Body of pancreas (tissue), 4 donors: ENCODE measurements around the gene HEPHL1. TPM values are rescaled to one million over a fixed set of nuclear protein-coding genes. Genes with fewer than 3 reads are reported as not detected.

Experiments used
- ATAC-seq: fragments of 150-250 bp; one replicate; pipeline ENCODE4 v1.9.1; 2016
- DNase-seq, 4 donors: peaks; one replicate each; pipeline ENCODE4 v3.0.0-alpha.2; 2019
- H3K27ac ChIP-seq, 4 donors: fragments of 200-600 bp; sonication (generic); 1 replicate in 3 of 4; 2 replicates in 1 of 4; pipeline versions ENCODE4 v1.5.1 to v1.6.1; 2016 to 2019; ENCODE audit warnings: mild to moderate bottlenecking in 1 of 4, mixed read lengths in 1 of 4, moderate library complexity in 1 of 4
- H3K27me3 ChIP-seq, 2 donors: fragments of 200-600 bp; sonication (generic); one replicate each; pipeline ENCODE4 v1.6.0; 2016; ENCODE audit warnings: mild to moderate bottlenecking in 1 of 2
- H3K36me3 ChIP-seq, 2 donors: fragments of 200-600 bp; sonication (generic); replicated peaks in 1 of 2; 2 replicates each; pipeline ENCODE4 v1.5.1; 2016; ENCODE audit warnings: low read depth in 2 of 2; ENCODE audit not compliant: insufficient read depth in 1 of 2
- H3K4me1 ChIP-seq: fragments of 200-600 bp; sonication (generic); one replicate; pipeline ENCODE4 v1.6.0; 2016
- H3K4me3 ChIP-seq, 2 donors: fragments of 200-600 bp; sonication (generic); 1 replicate in 1 of 2; 2 replicates in 1 of 2; pipeline ENCODE4 v1.5.1; 2016 to 2019
- H3K9me3 ChIP-seq, 3 donors: fragments of 200-600 bp; sonication (generic); 1 replicate in 2 of 3; 2 replicates in 1 of 3; pipeline ENCODE4 v1.5.1; 2016
- POLR2A ChIP-seq, 3 donors: fragments of 450-650 bp; IDR thresholded peaks; one replicate each; pipeline ENCODE4 v1.6.1; 2016; ENCODE audit warnings: antibody characterized with exemption in 3 of 3, mild to moderate bottlenecking in 2 of 3
- WGBS, 2 donors: methylation state at CpG; one replicate each; pipeline ENCODE4 v1.1.5; 2017; 5-methylcytosine and 5-hydroxymethylcytosine counted together
- intact Hi-C: fragments of 100-400 bp; cut with DNase I; formaldehyde crosslinking; loops from one replicate; pipeline ENCODE4 v1.15.1; 2023
- total RNA-seq, 2 donors: library from RNA; depleted of rRNA; stranded (reverse); fragments of >200 nt; gene quantifications; one replicate each; pipeline ENCODE4 v1.1.0, GENCODE V29; 2016
- TF ChIP-seq, protein P1 (sequence below), 7 experiments: fragments of 450-650 bp in 4 of 7; fragments of 200-600 bp in 3 of 7; sonication (generic) in 3 of 7; IDR thresholded peaks; one replicate each; pipeline ENCODE4 v1.5.1; 2016 to 2019; ENCODE audit warnings: antibody characterized with exemption in 7 of 7

Gene HEPHL1
- total RNA-seq, 2 donors from 2014 or later: not detected

GRCh38 chr11:93988912-93989311 lies 32.2 kb upstream of the HEPHL1 start:
- Histone ChIP-seq H3K27me3 (no peaks in the 10 kb centered on the region), H3K9me3 (peaks cover 0 to 3% (median 0%) of the 10 kb centered on the region in 3 donors), H3K4me3 (no peak overlapping the region), H3K36me3 (no peaks in the 10 kb centered on the region), H3K4me1 (peaks cover 17% of the 10 kb centered on the region), H3K27ac (no peak overlapping the region)
- no peak for TF ChIP-seq POLR2A (IDR thresholded peaks at IDR 0.05)
- TF ChIP-seq, protein P1, sequence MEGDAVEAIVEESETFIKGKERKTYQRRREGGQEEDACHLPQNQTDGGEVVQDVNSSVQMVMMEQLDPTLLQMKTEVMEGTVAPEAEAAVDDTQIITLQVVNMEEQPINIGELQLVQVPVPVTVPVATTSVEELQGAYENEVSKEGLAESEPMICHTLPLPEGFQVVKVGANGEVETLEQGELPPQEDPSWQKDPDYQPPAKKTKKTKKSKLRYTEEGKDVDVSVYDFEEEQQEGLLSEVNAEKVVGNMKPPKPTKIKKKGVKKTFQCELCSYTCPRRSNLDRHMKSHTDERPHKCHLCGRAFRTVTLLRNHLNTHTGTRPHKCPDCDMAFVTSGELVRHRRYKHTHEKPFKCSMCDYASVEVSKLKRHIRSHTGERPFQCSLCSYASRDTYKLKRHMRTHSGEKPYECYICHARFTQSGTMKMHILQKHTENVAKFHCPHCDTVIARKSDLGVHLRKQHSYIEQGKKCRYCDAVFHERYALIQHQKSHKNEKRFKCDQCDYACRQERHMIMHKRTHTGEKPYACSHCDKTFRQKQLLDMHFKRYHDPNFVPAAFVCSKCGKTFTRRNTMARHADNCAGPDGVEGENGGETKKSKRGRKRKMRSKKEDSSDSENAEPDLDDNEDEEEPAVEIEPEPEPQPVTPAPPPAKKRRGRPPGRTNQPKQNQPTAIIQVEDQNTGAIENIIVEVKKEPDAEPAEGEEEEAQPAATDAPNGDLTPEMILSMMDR (IDR thresholded peaks at IDR 0.05): no peak
- WGBS, 2 donors: 71 to 78% methylated on average over 3 of the region's 3 CpGs
- DNase-seq (no peak), ATAC-seq (no peak)
- intact Hi-C loops: no loop called here

GRCh38 chr11:93993747-93994146 lies 27.4 kb upstream of the HEPHL1 start:
- no peak for TF ChIP-seq POLR2A (IDR thresholded peaks at IDR 0.05)
- TF ChIP-seq, protein P1 (IDR thresholded peaks at IDR 0.05): no peak
- 74 to 86% methylated on average over 1 of the region's 1 CpG for WGBS, 2 donors
- H3K27ac ChIP-seq: no peak overlapping the region
- ATAC-seq (no peak), DNase-seq (no peak)
- no peak overlapping the region for H3K4me3 ChIP-seq
- H3K36me3 ChIP-seq: no peaks in the 10 kb centered on the region
- H3K9me3 ChIP-seq: peaks cover 0 to 3% (median 0%) of the 10 kb centered on the region in 3 donors
- intact Hi-C loops: no loop called here
- no peaks in the 10 kb centered on the region for H3K27me3 ChIP-seq
- no peaks in the 10 kb centered on the region for H3K4me1 ChIP-seq

GRCh38 chr11:93997741-93998140 lies 23.4 kb upstream of the HEPHL1 start:
- DNase-seq (no peak), ATAC-seq (no peak)
- TF ChIP-seq, protein P1 (IDR thresholded peaks at IDR 0.05): no peak
- TF ChIP-seq POLR2A (IDR thresholded peaks at IDR 0.05): no peak
- no peaks in the 10 kb centered on the region for H3K9me3 ChIP-seq
- intact Hi-C loops: no loop called here
- H3K4me1 ChIP-seq: no peaks in the 10 kb centered on the region
- no peak overlapping the region for H3K27ac ChIP-seq
- no peak overlapping the region for H3K4me3 ChIP-seq
- 70 to 83% methylated on average over 3 of the region's 3 CpGs for WGBS, 2 donors
- H3K36me3 ChIP-seq: no peaks in the 10 kb centered on the region
- H3K27me3 ChIP-seq: no peaks in the 10 kb centered on the region

DNA sequence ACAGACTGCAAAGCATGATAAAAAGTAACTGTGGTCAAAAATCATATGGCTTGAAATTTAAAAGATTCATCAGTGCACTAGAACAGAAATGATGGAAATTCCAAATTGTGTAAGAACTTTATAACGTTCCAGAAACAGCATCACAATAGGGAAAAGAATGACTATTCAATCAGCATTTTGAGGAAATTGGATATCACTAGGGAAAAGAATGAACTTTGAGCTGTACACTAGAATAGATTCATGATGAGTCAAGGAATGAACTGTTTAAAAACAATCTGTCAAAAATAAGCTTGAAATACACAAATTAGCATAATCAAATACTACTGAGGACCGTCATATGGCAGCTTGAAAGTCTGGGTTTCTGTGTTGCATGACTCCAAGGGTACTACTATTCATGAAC lies 20.5 kb upstream of the HEPHL1 start:
- Histone ChIP-seq H3K4me1 (no peaks in the 10 kb centered on the region), H3K36me3 (no peaks in the 10 kb centered on the region), H3K27me3 (no peaks in the 10 kb centered on the region), H3K27ac (no peak overlapping the region), H3K9me3 (no peaks in the 10 kb centered on the region), H3K4me3 (no peak overlapping the region)
- intact Hi-C loops: no loop called here
- ATAC-seq (no peak), DNase-seq (no peak)
- WGBS, 2 donors: 57 to 67% methylated on average over 2 of the region's 2 CpGs
- TF ChIP-seq, protein P1 (IDR thresholded peaks at IDR 0.05): no peak
- TF ChIP-seq POLR2A (IDR thresholded peaks at IDR 0.05): no peak

- Histone ChIP-seq H3K4me3 (no peak overlapping the region), H3K27ac (no peak overlapping the region), H3K27me3 (no peaks in the 10 kb centered on the region), H3K36me3 (no peaks in the 10 kb centered on the region), H3K9me3 (no peaks in the 10 kb centered on the region), H3K4me1 (no peaks in the 10 kb centered on the region)
- 73 to 94% methylated on average over 2 of the region's 2 CpGs for WGBS, 2 donors
- no peak for DNase-seq
- TF ChIP-seq POLR2A (IDR thresholded peaks at IDR 0.05): no peak
- TF ChIP-seq, protein P1 (IDR thresholded peaks at IDR 0.05): no peak
- intact Hi-C loops: no loop called here
- ATAC-seq: no peak
Measured at GRCh38 chr11:94002226-94002625, 18.9 kb upstream of the HEPHL1 start.
